LoVo (cell line): ENCODE results near the gene ARHGEF10L.

ENCODE experiments used
- DNase-seq: peaks from one replicate; pipeline ENCODE4 v3.0.0-alpha.2; 2016; ENCODE audit warnings: low spot score

The ARHGEF10L gene

GRCh38 chr1:17679856-17680255 lies 140.4 kb downstream of the ARHGEF10L start:
- no peak for DNase-seq

GRCh38 chr1:17680308-17680707 lies 140.8 kb downstream of the ARHGEF10L start:
- no peak for DNase-seq

GRCh38 chr1:17682400-17682799 lies 142.9 kb downstream of the ARHGEF10L start:
- no peak for DNase-seq

GRCh38 chr1:17683598-17683997 lies 144.1 kb downstream of the ARHGEF10L start:
- DNase-seq = no peak

DNA sequence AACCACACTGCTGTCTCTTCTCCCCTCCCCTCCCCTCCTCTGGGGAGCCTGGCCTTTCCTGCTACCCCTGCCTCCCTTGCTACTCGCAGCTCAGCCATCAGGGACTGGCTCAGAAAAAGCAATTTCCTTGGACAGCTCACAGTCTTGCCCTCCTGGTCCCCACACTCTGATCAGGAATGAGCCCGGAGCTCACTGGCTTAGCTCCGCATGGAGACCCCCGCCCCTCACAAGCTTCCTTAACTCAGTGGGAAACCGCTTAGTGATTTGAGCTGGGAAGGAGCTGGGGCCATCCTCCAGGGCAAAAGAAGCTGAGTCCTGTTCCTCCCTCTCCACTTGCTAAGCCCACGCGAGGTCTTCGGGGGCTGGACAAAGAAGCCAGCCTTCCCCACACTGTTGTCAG lies 145.3 kb downstream of the ARHGEF10L start:
- no peak for DNase-seq

DNA sequence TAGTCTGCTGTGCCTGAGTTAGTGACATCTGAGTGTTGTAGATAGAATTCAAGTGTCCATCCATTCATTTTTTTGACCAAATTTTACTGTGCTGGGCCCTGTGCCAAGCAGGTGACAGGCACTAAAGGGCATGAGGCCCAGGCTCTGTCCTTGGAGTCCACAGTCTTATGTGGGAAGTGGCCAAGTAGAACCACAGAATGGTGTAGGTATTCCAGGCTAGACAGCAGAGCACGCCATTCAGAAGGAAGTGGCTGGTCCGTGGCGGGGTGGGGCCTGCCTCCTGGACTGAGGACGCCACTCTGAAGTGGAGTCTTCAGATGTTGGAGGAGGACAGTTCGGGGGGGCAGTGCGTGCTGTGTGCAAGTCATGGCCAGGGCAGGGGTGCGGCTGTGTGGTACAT lies 146.8 kb downstream of the ARHGEF10L start:
- DNase-seq = no peak

DNA sequence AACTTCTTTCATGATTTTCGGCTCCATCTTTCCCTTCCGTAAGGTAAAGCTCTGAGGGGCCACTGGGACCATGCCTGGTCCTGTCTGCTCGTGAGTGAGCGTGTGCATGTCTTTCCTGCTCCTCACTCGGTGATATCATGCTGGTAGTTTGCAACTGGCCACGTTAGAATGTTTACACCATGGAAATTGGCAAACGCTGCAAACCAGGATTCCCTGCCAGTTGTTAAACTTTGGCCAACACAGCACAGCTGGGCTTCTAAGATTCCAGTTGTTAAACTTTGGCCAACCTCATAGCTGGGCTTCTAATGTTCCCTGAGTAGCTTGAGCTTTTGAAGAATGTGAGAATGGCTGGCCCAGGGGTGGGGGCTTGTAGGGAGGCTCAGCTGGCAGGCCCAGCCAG lies 147.6 kb downstream of the ARHGEF10L start:
- DNase-seq = no peak

GRCh38 chr1:17688217-17688810 lies 148.8 kb downstream of the ARHGEF10L start:
- no peak for DNase-seq

DNA sequence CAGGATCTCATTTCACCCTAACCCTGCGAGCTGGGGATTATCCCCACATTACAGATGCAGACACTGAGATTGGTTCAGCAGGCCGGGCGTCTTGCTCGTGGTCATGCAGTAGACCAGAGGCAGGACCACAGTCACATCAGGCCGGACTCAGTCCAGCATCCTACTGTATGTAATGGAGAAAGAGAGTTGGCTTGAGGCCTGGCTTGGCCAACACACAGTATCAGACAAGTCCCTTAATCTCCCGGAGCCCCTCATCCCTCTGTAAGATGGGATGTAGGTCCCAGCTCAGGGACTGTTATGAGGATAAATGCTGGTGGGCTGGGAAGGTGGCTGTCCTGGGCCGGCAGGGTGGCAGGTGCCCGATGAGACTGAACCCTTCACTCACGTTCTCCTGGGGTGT lies 149.5 kb downstream of the ARHGEF10L start:
- no peak for DNase-seq

DNA sequence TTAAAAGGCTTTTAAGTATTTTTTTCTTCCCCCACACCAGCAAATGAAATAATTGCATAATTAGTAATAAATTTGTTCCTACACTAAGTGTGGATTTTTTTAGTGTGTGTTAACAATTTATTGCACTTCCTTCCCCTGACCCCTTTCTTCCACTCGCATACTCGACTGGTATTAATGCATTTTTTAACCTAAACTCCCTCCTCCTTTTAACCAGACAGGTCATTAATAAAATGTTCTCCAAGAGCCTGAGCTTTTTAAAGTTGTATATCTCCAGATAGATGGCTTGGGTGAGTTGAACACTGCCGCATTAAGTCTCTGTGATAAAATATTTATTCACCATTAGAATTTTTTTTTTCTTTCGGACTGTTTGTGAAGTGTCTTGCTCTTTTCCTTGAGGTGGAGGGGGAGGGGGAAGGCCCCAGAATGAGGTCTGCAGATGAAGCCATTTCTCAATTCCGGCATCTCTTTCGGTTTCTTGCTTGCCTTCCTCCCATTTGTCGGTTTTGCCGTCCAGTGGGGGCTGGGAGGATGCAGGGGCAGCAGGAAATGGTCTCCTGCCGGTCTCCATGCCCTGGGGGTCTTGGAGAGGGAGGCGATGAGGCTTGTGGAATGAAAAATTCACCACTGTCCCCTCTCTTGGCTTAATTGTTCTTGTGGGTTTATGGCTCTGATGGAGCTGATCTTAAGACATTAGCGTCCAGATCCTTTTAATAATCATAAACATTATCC lies 151.6 kb downstream of the ARHGEF10L start:
- DNase-seq = no peak

DNA sequence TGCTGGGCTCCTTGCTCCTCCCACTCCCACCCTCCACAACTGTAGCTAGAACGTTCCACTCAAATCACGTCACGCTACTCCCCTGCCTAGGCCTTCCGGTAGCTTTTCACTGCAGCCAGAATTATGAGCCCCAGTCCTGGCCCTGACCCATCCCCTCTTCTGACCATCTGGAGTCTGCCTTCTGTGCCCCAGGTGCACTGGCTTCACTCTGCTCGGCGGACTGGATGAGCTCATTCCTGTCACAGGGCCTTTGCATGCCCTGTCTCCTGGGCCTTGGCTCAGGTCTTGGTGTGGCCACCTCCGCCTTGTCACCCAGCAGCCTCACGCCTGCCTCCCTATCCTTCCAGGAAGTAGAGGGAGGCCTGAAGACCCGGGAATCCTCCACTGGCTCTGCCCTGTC lies 153.1 kb downstream of the ARHGEF10L start:
- DNase-seq = no peak

GRCh38 chr1:17696417-17697301 lies 157.2 kb downstream of the ARHGEF10L start:
- DNase-seq = no peak

GRCh38 chr1:17697458-17697857 lies 158.0 kb downstream of the ARHGEF10L start:
- DNase-seq = no peak

- no peak for DNase-seq
Observed at GRCh38 chr1:17699581-17699980, 160.1 kb downstream of the ARHGEF10L start.

- no peak for DNase-seq
Observed at GRCh38 chr1:17700945-17701810, 161.7 kb downstream of the ARHGEF10L start.

GRCh38 chr1:17704176-17704575 lies 164.7 kb downstream of the ARHGEF10L start:
- no peak for DNase-seq

DNA sequence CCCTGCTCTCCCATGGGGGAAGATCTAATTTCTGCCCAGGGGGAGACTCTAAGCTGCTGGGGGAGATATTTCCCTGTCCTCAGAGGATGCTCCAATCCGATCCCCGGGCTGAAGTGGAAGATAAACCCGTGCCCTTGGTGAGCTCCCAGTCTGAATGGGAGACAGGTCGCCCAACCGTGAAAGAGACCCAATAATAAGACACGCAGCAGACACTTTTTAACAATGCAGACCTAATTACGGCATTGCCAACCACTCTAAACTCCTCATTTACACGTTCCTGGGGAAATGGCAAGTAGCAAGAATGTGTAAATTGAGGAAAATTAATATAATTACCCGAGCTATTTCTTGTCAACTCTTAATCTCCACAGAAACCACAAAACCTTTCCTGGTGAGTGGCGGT lies 166.9 kb downstream of the ARHGEF10L start:
- no peak for DNase-seq

GRCh38 chr1:17709981-17710380 lies 170.5 kb downstream of the ARHGEF10L start:
- DNase-seq = no peak

DNA sequence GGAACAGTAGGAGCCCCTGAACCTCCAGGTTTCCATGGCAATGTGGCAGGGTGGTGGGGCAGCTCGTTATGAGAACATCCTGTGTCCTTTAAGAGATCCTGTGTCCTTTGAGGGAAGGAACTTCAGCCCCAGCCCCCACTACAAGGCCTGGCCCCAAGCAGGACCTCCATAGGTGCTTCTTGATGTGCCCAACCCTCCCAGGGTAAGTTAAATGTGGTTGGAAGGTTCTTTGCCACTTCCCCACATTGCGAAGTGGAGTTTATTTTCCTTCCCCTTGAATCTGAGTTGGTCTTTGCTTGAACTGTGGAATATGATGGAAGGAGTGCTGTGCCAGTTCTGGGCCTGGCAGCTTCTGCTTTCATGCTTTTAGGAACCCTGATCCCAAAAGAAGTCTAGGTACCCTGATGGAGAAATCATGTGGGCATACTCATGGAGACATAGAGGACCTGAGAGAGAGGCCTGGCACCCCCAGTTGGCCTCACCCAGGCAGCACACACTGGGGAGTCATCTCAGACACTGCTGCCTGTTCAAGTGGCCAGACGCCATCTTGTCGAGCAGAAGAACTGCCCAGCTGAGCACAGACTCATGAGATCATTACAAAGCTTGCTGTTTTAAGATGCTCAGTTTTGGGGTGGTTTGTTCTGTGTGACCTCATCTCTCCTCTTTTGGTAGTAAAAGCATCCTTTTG lies 171.5 kb downstream of the ARHGEF10L start:
- DNase-seq = no peak

GRCh38 chr1:17711577-17711910 lies 172.0 kb downstream of the ARHGEF10L start:
- DNase-seq = no peak

- no peak for DNase-seq
Observed at GRCh38 chr1:17711941-17712340, 172.4 kb downstream of the ARHGEF10L start.

- DNase-seq = no peak
Observed at GRCh38 chr1:17713993-17714392, 174.5 kb downstream of the ARHGEF10L start.
